Pancreas (tissue), 10 donors: ENCODE data around the gene RTL1. TPM values are rescaled to one million over a fixed set of nuclear protein-coding genes. Genes with fewer than 3 reads are reported as not detected.
A peak's percentile ranks its signal among the peaks of the same experiment; 100 is the strongest.

Source experiments
- ATAC-seq, 4 donors: fragments of 200-7000 bp; cut with Tn5 transposase; one replicate each; pipeline versions ENCODE4 v1.8.0 to v1.9.1; 2020; ENCODE audit warnings: mild to moderate bottlenecking in 4 of 4, moderate library complexity in 4 of 4
- DNase-seq, 6 donors: peaks; one replicate each; pipeline ENCODE4 v3.0.0-alpha.2; 2020
- FAIRE-seq: peaks from 2 replicates; lab custom pipeline; 2012; peaks lifted over from hg19 to GRCh38; lab: Jason Lieb, UNC
- H3K27ac ChIP-seq, 4 donors: fragments of 200-600 bp; sonication (generic); 1 replicate in 3 of 4; 2 replicates in 1 of 4; pipeline versions ENCODE4 v1.5.0 to v1.8.0; 2020
- H3K27me3 ChIP-seq, 4 donors: fragments of 200-600 bp; one replicate each; pipeline ENCODE4 v1.8.0; 2021
- H3K36me3 ChIP-seq, 3 donors: fragments of 200-600 bp; sonication (generic) in 1 of 3; one replicate each; pipeline versions ENCODE4 v1.5.0 to v1.8.0; 2020 to 2021
- H3K4me1 ChIP-seq, 3 donors: fragments of 200-600 bp; one replicate each; pipeline ENCODE4 v1.8.0; 2021
- H3K4me3 ChIP-seq, 4 donors: fragments of 200-600 bp; sonication (generic) in 2 of 4; one replicate each; pipeline versions ENCODE4 v1.5.0 to v1.8.0; 2020 to 2021
- H3K9me3 ChIP-seq, 4 donors: fragments of 200-600 bp; one replicate each; pipeline ENCODE4 v1.8.0; 2021
- CTCF ChIP-seq, 4 donors: fragments of 200-600 bp; sonication (generic) in 3 of 4; IDR thresholded peaks; one replicate each; pipeline versions ENCODE4 v1.5.0 to v1.8.0; 2021; ENCODE audit warnings: antibody characterized with exemption in 4 of 4
- WGBS, 2 donors: extraction: QIAGEN DNeasy Blood & Tissue Kit; methylation state at CpG; one replicate each; pipeline ENCODE4 v1.1.7; 2013; 5-methylcytosine and 5-hydroxymethylcytosine counted together
- intact Hi-C, 3 donors: fragments of 100-400 bp; cut with DNase I; formaldehyde crosslinking; loops; one replicate each; pipeline versions ENCODE4 v1.11.1 to v1.14.2; 2022
- polyA plus RNA-seq, 2 donors: library from polyadenylated mRNA; stranded (reverse); fragments of 200-250 nt; gene quantifications; one replicate each; pipeline ENCODE4 v1.2.3, GENCODE V29; 2013
- total RNA-seq, 6 donors: library from RNA; stranded (reverse); fragmentation: NEBNext Ultra II Directional in 4 of 6; extraction: Animal tissue kit (Norgen Biotek cat#: 25700) in 4 of 6; gene quantifications; one replicate each; pipeline versions ENCODE4 v1.2.1 to v1.2.4, GENCODE V29; 2021 to 2023
- donor health status: healthy with polysubstance abuse.
- donor health status: DM: no; HTN: no; CAD: no; lungs with moderate emphysema.
- donor health status: DM: no; HTN: no; CAD: no.
- donor health status: control.
- donor health status: control.
- donor health status: Bipolar disorder and iron deficiency.
- donor health status: DM: yes; HTN: yes; CAD: no.
- donor health status: DM: no; HTN: no; CAD: no.
- donor health status: DM: no; HTN: no; CAD: no.
- donor health status: DM: yes; HTN: yes; CAD: no.

Gene RTL1
- total and polyA plus RNA-seq, 8 donors, result 0.02 to 0.80 (median 0.03) TPM; not detected in 3

- no peak for TF ChIP-seq CTCF (IDR thresholded peaks at IDR 0.05)
- peak in 1 of 4 donors; percentile 15 for ATAC-seq
- 71 to 72% methylated on average over 15 of the region's 15 CpGs for WGBS, 2 donors
- H3K36me3 ChIP-seq, result no peaks in the 10 kb centered on the region
- H3K4me3 ChIP-seq, result no peak overlapping the region
- H3K27ac ChIP-seq, result no peak overlapping the region
- no peaks in the 10 kb centered on the region for H3K27me3 ChIP-seq
- H3K4me1 ChIP-seq, result no peaks in the 10 kb centered on the region
- intact Hi-C loops, result no loop called here
- peak in 1 of 6 donors; percentile 43 for DNase-seq
- FAIRE-seq, result no peak
- H3K9me3 ChIP-seq, result no peaks in the 10 kb centered on the region
These were observed 61.6 kb downstream of the RTL1 start for GRCh38 chr14:100841761-100842403.

GRCh38 chr14:100841066-100841760 is 62.3 kb downstream of the RTL1 start:
- intact Hi-C loops, result no loop called here
- ATAC-seq, result no peak
- no peaks in the 10 kb centered on the region for H3K36me3 ChIP-seq
- WGBS, 2 donors, result 80 to 88% methylated on average over 21 of the region's 21 CpGs
- TF ChIP-seq CTCF (IDR thresholded peaks at IDR 0.05), result no peak
- H3K27ac ChIP-seq, result no peak overlapping the region
- no peak for FAIRE-seq
- DNase-seq, result peak in 1 of 6 donors; percentile 45
- H3K4me1 ChIP-seq, result no peaks in the 10 kb centered on the region
- no peaks in the 10 kb centered on the region for H3K9me3 ChIP-seq
- no peaks in the 10 kb centered on the region for H3K27me3 ChIP-seq
- no peak overlapping the region for H3K4me3 ChIP-seq

GRCh38 chr14:100840286-100841065 is 63.0 kb downstream of the RTL1 start:
- intact Hi-C loops, result no loop called here
- 86% methylated on average over 21 of the region's 21 CpGs for WGBS, 2 donors
- ATAC-seq (no peak), DNase-seq (peak in 1 of 6 donors; percentile 19), FAIRE-seq (no peak)
- Histone ChIP-seq H3K4me3 (no peak overlapping the region), H3K4me1 (no peaks in the 10 kb centered on the region), H3K27me3 (no peaks in the 10 kb centered on the region), H3K36me3 (no peaks in the 10 kb centered on the region), H3K27ac (no peak overlapping the region), H3K9me3 (no peaks in the 10 kb centered on the region)
- no peak for TF ChIP-seq CTCF (IDR thresholded peaks at IDR 0.05)

- no peaks in the 10 kb centered on the region for H3K27me3 ChIP-seq
- ATAC-seq, result no peak
- H3K36me3 ChIP-seq, result no peaks in the 10 kb centered on the region
- no peaks in the 10 kb centered on the region for H3K4me1 ChIP-seq
- intact Hi-C loops, result no loop called here
- no peaks in the 10 kb centered on the region for H3K9me3 ChIP-seq
- no peak overlapping the region for H3K27ac ChIP-seq
- peak in 2 of 6 donors; percentile 49 to 50 for DNase-seq
- WGBS, 2 donors, result 78 to 82% methylated on average over 14 of the region's 14 CpGs
- no peak overlapping the region for H3K4me3 ChIP-seq
- no peak for TF ChIP-seq CTCF (IDR thresholded peaks at IDR 0.05)
- no peak for FAIRE-seq
These were observed 63.8 kb downstream of the RTL1 start for GRCh38 chr14:100839681-100840111.
